DMS153 treated with DMSO at 0.1 percent for 48 hours (cell line): ENCODE data around the gene TAC4.
"Not testable (repeated sequence)": the region's sequence is repeated elsewhere in the genome, so short reads cannot be mapped to it uniquely, and the experiment has no call there.

ENCODE experiments used
- DNase-seq: peaks from one replicate; lab custom pipeline; 2025; ENCODE audit not compliant: unreplicated experiment; lab: John Stamatoyannopoulos, UW

Gene TAC4

DNA sequence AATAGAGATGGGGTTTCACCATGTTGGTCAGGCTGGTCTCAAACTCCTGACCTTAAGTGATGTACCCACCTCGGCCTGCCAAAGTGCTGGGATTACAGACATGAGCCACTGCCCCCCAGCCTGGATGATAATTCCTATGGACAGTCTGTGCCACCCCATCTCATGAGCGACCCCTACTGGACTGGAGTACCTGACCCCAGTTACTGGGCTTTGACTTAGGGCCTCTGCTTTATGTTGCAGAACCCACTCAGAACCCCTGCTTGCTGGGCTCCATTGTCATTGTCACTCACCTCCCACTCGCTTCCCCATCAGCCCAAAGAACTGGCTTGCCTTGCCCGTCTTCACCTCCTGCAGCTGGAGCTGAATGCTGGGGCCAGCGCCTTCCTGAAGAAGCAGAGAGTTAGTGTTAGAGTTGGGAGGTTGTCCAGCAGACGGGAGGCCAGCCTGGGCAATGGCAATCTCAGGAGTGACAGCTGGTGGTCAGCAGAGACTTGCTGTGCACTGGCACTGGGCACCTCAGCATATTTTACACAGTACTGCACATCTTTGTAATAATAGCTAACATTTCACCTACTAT, 4.0 kb downstream of the TAC4 start:
- no peak for DNase-seq

DNA sequence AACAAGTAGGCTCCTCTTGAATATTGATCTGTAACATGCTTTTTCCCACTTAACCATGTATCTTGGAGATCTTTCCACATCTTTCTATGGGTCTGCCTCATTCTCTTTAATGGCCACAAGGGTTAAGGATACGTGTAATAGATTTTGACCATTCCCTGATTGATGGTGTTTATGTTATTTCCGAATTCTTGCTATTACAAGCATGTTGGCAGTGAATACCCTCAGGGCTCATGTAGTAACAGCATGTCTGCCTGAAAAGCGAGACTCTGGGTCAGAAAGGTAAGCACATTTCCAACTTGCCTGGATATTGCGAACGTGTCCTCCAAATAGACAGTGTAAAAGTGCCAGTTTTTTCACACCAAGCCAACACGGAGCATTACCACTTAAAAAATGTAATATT, 5.0 kb downstream of the TAC4 start:
- DNase-seq: no peak

DNA sequence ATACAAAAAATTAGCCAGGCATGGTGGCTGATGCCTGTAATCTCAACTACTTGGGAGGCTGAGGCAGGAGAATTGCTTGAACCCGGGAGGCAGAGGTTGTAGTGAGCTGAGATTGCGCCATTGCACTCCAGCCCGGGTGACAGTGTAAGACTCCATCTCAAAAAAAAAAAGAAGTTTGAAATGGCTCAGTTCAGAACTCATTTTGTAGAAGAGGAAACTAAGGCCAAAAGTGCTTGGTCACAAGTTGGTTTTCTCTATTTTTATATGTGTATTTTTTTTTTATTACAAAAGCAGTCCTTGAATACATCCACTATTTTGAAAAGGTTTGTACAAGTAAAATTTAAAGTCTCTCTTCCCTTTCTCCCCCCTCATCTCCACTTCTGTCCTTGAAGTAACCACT, 5.5 kb downstream of the TAC4 start:
- no peak for DNase-seq

DNA sequence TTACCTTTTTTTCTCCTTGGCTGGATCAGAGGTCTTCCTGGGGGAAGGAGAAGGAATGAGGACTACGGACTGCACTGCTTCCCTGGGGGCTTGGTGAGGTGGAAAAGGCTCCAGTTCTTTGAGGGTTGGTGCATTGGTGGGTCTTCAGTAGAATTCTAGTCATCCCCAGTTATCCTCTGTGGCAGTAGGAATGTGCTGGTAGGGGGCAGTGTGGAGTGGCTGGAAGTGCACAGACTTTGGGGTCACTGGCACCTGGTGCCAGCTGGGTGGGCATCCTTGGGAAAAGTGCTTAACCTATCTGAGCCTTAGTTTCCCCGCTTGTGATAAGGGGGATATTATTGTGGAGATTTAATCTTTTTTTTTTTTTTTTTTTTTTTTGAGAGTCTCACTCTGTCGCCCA, 6.3 kb downstream of the TAC4 start:
- no peak for DNase-seq

DNA sequence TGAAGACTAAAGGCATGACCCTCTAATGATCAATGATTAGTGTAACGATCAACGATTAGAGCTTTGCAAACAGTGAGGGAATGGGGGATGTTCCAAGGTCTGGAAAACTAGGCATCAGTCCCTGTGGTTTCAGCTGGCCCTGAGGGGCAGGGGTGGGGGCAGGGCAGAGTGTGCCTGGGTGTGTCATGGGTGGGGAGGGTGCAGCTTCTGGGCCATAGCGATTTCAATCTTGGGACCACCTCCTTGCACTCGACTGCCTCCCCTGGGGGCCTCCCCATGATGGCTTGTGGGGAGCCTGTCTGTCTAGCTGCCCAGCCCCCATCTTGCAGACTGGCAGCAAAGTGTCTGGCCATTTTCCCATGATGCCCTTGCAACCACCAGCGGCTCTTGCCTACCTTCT, 8.4 kb downstream of the TAC4 start:
- DNase-seq: no peak

DNA sequence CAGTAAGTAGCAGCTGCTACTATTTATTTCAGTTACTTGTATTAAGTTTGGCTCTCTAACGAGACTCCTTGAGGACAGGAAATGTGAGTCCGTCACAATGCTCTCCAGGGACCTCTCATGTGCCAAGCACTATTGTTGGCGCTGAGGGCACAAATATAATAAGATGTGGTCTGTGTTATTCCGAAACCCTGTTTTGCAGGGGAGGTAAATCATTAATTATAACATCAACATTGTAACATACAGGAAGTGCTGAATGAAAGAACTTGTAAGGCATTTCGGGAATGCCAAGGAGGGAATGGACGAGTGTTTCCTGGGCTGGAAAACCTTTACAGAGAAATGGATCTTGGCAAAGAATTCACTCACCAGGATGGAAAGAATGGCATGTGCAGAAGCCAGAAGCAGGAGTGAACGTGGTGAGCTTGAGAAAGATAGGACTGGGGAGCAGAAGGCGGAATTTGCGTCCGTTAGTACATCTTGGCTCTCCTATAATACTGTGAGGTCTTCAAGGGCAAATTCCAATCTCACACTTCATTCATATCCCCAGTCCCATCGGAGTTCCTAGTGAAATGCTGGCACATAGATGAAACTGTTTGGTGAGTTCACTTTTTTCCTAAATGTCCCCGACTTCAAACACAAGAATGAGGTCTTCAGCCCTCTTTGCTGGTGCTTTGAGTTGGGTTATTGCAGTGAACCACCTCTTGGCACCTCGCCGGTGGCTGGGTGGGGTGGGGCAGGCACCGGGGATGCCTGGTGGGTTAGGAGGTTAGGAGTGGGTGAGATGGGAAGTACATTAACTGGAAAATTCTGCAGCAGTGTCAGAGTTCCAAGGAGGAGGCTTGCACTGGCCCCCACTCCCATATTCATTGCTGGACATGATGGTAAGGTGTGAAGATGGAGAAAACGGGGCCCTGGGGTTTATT, 11.5 kb downstream of the TAC4 start:
- no peak for DNase-seq

DNA sequence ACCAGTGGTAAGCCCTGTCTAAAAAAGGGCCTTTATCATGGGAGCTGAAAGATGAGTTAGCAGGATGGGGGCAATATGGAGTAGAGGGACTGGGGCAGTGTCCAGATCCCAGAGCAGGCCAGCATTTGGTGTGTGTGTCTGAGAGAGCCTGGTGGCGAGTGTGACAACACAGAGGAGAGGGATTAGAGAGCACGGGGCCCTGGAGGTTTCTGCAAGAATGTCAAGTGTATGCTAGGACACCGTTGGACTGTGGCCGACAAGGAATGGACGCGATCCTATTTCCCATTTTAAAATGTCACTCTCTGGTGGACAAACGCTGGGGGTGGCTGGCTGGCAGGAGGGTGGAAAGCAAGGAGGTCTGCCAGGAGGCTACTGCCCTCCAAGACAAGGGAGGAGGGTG, 12.4 kb downstream of the TAC4 start:
- no peak for DNase-seq

DNA sequence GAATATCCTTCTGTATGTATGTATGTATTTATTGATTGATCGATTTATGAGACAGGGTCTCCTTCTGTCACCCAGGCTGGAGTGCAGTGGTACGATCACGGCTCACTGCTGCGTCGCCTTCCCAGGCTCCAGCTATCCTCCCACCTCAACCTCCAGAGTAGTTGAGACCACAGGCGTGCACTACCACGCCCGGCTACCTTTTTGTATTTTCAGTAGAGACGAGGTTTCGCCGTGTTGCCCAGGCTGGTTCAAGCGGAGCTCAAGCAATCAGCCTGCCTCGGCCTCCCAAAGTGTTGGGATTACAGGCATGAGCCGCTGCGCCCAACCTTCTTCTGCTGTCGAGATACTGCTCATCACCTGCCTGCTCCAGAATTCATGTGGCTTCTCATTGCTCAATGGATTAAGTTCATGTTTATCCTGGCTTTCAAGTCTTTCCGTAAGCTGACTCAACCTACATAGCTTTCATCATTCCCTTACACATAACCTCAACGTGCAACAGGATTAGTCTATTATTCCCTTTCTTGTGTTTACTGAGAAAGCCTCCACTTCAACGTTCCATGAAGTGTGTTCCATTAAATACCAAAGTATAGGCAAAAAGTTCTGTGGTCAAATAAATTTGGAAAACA, 13.6 kb downstream of the TAC4 start:
- DNase-seq: no peak

DNA sequence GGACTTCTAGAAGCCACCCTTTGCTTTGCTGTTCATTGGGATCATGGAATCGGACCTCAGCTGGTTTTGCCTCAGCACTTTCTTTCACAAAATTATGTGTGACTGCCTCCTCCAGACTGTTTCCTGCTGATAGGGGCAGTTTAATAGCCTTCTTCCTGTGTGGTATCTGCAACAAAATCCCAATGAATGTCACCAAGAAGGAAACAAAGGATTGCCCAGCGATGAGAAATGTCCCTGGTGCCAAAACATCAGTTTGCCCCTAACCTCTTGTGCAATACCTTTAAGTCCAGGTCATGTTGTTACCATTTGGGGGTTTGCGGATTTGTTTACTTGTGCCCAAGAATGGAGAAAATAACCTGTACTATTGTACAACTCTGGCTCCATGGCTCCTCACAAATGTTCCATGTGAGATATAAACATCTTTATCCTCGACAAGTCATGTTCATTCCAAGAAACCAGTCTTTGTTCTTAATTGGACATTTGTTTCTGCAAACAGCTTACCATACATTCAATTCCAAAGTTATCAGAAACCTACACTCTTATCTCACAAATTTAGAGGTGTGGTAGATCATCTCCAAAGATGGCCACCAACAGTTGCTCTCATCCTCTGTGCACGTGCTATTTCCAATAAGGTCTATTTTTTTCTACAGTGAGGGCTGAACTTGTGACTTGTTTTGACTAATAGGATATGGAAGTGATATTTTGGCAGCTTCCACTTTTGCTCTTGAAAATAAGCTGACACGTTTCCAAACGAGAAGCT, 14.8 kb downstream of the TAC4 start:
- no peak for DNase-seq

DNA sequence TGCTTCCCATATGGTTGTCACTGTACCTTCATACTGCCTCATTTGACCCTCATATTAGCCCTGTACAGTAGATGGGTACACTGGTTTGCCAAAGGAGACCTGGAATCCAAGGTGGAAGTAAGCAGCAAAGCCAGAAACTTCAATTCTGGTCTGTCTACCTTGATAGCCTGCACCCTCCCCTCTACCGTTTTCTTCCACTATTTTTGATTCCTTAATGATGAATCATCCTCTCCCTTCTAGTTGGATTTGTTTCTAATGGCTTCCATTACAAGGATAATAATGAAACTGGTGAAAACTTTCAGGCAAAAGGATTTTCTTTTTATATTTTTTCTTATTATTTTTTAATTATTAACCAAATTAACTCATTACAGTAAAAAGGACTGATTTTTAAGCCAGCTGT, 17.3 kb downstream of the TAC4 start:
- no peak for DNase-seq

DNA sequence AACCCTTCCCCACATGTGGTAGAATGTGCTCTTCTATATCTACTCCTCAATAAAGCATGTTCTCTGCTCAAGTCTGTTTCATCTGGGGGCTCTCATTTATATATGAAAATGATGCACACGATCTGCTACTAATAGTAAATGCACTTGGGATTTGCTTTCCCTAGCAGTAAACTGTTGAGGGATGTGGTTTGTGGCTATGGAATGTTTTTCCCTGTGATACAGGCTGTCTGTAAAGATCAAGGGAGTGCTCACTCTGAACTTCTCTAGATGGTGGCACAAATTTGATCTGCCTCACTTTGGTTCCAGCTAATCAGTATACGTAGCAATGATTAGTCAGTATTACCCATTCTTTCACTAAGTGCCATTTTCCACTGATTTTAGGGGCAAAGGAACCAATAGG, 18.8 kb downstream of the TAC4 start:
- DNase-seq: no peak

DNA sequence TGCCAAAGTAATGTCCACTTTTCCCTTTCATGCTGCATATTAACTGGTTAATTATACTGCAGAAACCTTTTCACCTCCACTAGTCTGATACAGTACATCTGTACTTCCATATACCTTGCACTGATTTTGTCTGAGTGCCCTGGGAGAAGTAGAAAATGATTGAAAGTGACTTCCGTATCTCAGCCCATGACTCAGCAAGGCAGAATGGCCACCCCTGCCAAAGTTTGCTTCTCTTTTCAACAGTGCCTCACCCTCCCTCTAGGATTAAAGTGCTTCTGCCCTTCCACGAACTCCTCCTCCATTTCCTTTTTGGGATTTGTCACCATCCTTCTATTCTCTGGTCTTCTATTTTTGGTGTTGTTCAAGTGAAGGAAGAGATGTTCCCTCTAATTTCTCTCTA, 19.5 kb downstream of the TAC4 start:
- not testable (repeated sequence) for DNase-seq

DNA sequence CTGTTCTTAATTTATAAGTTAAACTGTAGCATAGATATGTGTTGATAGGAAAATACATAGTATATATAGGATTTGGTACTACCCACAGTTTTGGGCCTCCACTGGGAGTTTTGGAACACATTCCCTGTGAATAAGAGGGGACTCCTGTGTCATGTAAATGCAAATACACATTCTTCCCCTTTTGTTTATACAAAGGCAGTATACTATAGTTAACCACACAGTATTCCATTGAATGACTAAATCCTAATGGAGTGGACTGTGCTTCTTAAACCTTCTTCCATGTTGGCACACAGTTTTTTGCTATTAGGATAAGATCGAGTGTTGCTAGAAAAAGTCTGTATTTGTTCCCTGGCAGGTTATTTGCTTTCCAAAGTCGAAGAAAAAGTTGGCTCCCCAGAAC, 22.2 kb downstream of the TAC4 start:
- no peak for DNase-seq

DNA sequence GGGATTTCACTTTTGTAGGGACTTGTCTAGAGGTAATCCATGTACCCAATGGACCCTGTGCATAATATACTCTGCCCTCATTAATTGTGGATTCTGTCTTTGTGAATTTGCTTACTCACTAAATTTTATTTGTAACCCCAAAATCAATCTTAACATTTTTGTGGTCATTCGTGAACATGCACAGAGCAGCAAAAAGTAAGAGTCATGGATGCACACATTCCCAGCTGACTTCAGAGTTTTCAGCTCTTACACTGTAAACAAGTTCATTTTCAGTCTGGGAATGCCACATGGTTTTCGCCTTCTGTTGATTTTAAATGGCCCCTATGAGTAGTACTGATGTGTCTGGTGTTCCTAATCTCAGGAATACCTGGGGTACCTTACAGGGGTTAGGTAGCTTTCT, 24.3 kb downstream of the TAC4 start:
- DNase-seq: no peak

DNA sequence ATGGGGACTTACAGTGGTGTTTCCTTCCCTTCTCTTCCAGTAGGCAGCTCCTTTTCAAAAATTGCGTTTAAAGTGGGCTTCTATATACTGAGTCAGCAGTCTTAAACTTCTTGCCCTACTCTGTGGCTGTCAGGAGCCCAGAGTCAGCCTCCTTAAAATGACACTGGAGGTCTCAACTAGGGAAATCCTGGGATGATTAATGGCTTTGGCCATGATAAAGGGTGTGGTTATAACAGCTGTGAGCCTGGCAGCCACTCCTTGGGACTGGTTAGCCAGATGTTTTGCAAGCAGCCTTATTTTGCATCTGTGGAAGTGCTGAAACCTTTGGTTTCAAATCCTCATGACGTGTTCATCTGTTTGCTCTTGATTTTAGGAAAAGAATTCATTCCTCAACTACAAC, 25.0 kb downstream of the TAC4 start:
- DNase-seq: no peak

DNA sequence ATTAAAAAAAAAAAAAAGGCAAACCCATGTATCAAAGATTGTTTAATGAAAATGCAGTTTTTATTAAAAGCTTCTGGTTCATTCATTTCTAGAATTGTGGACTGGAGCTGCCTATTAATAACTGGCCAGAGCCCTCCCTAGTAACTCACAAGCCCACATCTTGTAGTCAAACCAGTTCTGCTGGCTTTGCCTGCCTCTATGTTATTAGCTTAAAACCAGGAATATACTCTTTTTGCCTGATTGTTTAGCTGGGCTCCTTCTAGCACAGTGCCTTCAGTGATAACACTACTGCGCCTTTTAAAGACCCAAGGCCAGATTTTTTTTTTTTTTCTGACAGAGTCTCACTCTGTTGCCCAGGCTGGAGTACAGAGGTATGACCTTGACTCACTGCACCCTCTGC, 26.0 kb downstream of the TAC4 start:
- DNase-seq: no peak

DNA sequence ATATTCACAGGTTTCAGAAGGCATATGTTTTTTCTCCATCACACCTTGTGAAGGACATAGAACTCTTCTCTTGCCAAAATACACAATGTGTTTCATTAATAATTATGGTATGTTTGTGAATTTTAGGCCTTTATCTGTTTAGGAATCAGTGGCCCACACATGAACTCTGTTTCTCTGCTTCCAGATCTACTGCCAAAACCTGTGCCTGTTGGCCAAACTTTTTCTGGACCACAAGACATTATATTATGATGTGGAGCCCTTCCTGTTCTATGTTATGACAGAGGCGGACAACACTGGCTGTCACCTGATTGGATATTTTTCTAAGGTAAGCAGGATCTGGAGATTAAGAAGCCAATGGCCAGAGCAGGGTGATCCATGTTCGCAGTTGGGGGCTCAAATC, 26.4 kb downstream of the TAC4 start:
- DNase-seq: no peak

DNA sequence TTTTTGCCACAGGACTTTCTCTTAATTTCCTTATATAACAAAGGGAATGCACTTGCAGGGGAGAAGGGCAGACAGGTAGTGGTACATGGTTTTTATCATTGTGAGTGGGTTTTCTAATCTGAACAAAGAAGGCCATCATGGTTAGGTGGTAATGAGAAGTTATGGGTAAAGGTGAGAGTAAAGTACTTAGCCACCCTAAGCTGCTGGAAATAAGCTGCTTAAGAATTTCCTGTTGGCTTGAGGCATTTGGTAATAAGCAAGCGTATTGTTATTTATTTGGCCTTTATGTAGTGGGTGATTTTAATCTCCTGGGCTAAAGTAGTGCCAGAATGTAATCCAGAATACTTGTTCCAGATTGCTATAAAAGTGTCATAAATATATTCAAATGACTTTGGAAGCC, 27.1 kb downstream of the TAC4 start:
- DNase-seq: no peak

DNA sequence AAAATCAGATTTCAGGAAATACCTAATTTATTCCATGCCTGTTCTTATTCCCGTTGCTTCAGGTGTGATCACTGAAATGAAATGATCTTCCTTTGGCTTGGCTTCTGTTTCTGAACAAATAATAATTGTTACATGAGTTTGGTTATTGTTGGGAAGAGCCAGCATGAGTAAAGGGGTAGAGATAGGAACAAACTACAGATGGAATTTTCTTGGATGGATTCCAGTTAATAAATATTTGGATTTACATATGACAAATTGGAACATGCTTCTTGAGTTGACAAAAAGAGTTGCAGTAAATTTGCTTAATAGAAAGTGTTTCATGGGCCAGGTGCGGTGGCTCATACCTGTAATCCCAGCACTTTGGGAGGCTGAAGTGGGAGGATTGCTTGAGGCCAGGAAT, 28.2 kb downstream of the TAC4 start:
- no peak for DNase-seq

DNA sequence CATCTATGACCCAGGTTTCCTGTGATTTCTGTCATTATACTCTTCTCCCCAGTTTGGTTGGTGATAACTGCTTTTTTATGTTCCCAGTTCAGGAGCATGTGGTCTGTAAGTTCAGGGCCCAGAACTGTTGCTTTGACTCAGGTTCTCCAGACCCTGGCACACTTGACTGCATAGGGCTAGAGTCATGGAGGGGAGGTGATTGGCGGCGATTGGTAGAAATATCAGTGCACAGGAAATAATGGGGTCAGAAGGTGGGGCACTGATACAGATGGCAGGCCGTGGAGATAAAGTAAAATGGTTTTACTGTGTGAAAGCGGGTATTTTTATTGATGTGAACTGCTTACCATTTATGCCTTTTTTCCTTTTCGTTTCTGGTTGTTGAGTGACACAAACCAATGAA, 28.7 kb downstream of the TAC4 start:
- DNase-seq: no peak

DNA sequence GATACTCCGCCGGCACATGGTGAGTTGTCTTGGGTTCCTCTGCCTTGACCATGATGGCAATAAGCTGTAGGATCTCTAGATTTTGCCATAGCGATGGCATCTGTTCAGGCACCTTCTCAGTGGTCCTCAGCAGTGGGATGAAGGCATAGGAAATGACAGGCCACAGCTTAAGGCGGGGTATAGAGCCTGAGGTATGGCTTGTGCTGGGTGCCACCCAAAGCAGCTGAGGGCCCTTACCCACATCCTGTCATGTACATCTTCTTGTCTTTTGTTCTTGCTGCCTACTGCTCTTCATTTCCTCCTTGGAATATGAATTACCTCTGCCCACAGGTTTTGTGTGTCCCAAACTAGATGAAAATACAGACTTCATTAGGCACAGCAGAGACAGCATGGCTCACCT, 29.9 kb downstream of the TAC4 start:
- no peak for DNase-seq
